GM23338 (cell line): ENCODE data around the gene SLC35A4.

Source experiments
- EZH2 ChIP-seq: fragments of 200-600 bp; sonication (generic); IDR thresholded peaks from one replicate; pipeline ENCODE4 v1.8.0; 2017; ENCODE audit warnings: antibody characterized with exemption, mild to moderate bottlenecking, low read depth; ENCODE audit not compliant: unreplicated experiment
- TF ChIP-seq, protein P1 (sequence below), 2 experiments: fragments of 200-600 bp in 1 of 2; sonication (generic) in 1 of 2; conservative IDR thresholded peaks; 2 replicates each; pipeline versions ENCODE4 v1.5.1 to v1.6.1; 2016 to 2017; ENCODE audit warnings: antibody characterized with exemption in 2 of 2, low read depth in 2 of 2, mild to moderate bottlenecking in 2 of 2, moderate library complexity in 1 of 2

GRCh38 chr5:140556438-140556837 lies 8.2 kb upstream of the SLC35A4 start:
- TF ChIP-seq, protein P1, sequence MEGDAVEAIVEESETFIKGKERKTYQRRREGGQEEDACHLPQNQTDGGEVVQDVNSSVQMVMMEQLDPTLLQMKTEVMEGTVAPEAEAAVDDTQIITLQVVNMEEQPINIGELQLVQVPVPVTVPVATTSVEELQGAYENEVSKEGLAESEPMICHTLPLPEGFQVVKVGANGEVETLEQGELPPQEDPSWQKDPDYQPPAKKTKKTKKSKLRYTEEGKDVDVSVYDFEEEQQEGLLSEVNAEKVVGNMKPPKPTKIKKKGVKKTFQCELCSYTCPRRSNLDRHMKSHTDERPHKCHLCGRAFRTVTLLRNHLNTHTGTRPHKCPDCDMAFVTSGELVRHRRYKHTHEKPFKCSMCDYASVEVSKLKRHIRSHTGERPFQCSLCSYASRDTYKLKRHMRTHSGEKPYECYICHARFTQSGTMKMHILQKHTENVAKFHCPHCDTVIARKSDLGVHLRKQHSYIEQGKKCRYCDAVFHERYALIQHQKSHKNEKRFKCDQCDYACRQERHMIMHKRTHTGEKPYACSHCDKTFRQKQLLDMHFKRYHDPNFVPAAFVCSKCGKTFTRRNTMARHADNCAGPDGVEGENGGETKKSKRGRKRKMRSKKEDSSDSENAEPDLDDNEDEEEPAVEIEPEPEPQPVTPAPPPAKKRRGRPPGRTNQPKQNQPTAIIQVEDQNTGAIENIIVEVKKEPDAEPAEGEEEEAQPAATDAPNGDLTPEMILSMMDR (conservative IDR thresholded peaks at IDR 0.05; ENCODE audit: low read depth in 2 of 2) = no peak
- TF ChIP-seq EZH2 = no peak
